Measurements from ENCODE around the gene IL1RAPL1.
"Not testable (repeated sequence)": the region's sequence is repeated elsewhere in the genome, so short reads cannot be mapped to it uniquely, and the experiment has no call there.

IL1RAPL1 gene

DNA sequence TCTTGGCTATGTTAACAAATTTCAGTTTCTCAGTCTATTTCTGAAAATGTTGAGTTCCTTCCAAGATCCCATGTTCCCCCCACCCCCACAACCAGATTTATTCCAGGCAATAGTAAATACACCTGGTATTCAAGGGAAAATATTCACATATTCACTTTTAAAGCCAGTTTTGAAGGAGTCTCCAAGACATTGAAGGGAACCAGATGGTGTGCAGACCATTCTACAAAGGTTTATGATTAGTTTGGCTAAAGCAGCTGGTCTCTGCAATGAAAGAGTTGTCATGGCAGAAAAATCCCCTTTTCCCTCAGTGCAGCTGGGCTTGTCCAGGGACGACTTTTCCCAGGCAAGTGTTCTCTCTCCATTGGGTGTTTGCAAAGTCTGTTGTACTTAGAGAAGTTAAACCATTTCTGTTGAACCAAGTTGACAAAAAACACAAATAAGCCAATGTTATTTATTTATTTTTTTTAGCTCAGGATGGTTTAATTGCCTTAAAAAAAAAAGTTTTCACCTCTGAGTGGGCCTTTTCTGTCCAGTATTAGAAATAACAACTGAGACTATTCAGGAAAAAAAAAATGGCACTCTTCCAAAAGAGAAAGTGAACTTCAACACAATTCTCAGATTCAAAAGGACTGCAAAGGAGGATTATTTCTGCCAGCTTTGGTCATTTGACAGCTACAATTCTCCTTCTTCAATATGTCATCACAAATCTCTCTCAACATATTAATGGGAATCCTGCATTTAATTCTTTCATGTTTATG is 410.6 kb downstream of the IL1RAPL1 start:
- DNase-seq: no peak

GRCh38 chrX:28998609-28999135 is 411.4 kb downstream of the IL1RAPL1 start:
- no peak for DNase-seq

DNA sequence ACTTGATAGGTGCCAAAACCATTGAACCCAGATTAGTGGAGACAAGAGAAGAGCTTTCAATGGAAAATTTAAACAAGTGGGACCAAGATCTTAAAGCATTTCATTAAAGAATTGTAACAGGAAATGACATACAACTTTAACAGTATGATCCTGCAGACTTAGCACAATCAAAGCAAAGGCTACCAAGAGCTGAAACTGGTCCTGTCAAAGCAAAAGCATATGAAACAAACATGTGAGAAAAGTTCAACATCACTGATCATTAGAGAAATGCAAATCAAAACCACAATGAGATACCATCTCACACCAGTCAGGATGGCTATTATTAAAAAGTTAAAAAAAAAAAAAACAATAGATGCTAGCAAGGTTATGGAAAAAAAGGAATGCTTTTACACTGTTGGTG is 425.6 kb downstream of the IL1RAPL1 start:
- DNase-seq: no peak

- DNase-seq: no peak
These were observed 436.0 kb downstream of the IL1RAPL1 start for GRCh38 chrX:29023207-29023606.

DNA sequence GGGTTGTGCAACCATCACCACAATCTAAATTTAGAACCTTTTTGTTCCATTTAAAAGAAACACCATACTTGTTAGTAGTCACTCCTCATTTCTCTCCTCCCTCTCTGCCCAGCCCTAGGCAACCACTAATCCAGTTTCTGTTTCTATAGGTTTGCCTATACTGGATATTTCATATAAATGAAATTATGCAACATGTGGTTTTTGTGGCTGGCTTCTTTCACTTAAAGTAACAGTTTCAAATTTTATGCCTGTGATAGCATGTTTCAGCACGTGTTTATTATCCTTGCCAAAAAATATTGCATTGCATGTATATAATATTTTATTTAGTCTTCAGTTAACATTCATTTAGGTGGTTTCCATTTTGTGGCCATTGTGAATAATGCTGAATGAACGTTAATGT is 437.6 kb downstream of the IL1RAPL1 start:
- DNase-seq: no peak

GRCh38 chrX:29039501-29039900 is 452.3 kb downstream of the IL1RAPL1 start:
- no peak for DNase-seq

- DNase-seq: no peak
These were observed 452.9 kb downstream of the IL1RAPL1 start for GRCh38 chrX:29040160-29040559.

GRCh38 chrX:29042341-29042740 is 455.1 kb downstream of the IL1RAPL1 start:
- no peak for DNase-seq

DNA sequence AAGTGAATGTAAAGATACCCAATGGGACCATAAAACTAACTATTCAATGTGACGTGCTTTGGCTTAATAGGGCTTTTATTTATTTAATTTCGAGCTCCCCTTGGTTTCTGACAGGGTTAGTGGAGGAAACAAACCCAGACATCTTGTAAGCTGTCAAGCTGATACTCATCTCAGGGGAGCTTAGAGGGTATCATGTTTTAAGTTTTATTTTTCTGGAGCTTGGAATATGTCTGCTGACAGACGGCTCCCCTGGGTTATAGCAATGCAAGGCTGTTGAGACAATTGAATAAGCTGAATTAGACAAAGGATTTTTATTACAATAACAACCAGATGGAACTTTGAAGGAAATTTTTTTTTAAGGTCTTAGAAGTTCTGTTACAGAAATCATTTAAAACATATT is 456.5 kb downstream of the IL1RAPL1 start:
- DNase-seq: no peak

- no peak for DNase-seq
These were observed 457.4 kb downstream of the IL1RAPL1 start for GRCh38 chrX:29044423-29045184.

GRCh38 chrX:29065477-29065876 is 478.2 kb downstream of the IL1RAPL1 start:
- DNase-seq: no peak

- no peak for DNase-seq
These were observed 479.3 kb downstream of the IL1RAPL1 start for GRCh38 chrX:29066516-29066915.

GRCh38 chrX:29067351-29067750 is 480.1 kb downstream of the IL1RAPL1 start:
- DNase-seq: no peak

GRCh38 chrX:29071525-29072320 is 484.5 kb downstream of the IL1RAPL1 start:
- no peak for DNase-seq

- no peak for DNase-seq
These were observed 495.3 kb downstream of the IL1RAPL1 start for GRCh38 chrX:29082558-29082957.

DNA sequence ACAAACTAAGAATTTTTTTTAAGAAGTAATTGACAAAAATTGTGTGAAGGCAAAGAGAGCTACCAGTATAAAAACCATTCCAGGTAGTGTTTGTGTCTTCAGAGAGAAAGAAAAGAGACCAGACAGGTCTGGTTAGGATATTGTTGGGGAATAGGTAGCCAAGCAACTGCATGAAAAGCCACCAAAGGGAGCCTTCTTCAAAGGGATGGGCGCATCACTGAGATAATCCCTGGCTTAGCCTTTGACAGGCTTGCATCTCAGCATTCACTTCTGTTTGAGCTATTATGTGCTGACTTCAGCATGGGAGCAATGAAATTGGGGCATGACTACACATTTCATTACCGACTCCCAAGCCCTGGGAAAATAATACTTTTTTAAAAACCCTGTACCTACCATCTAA is 496.6 kb downstream of the IL1RAPL1 start:
- DNase-seq: no peak

- DNase-seq: no peak
These were observed 503.6 kb downstream of the IL1RAPL1 start for GRCh38 chrX:29090811-29091210.

DNA sequence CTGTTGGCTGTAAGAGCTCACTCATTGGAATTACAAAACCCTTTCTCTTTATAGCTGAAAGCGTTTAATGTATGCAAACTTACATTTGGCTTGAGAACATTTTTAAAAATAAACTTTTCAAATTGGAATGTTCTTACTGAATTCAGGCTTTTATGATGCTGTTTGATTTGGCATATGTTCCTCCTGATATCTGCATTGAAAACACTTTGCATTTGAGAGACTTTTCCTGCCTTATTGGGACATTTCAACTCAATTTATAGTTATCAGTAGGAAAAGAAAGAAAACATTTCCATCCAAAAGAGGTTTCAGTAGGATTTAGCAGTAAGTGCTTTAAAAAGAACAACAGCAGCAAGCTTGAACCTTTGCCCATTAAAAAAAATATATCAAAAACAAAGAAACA is 520.0 kb downstream of the IL1RAPL1 start:
- DNase-seq: no peak

GRCh38 chrX:29110041-29110440 is 522.8 kb downstream of the IL1RAPL1 start:
- DNase-seq: no peak

GRCh38 chrX:29113221-29113620 is 526.0 kb downstream of the IL1RAPL1 start:
- DNase-seq: no peak

- not testable (repeated sequence) for DNase-seq
These were observed 535.6 kb downstream of the IL1RAPL1 start for GRCh38 chrX:29122817-29123216.

GRCh38 chrX:29130905-29131304 is 543.7 kb downstream of the IL1RAPL1 start:
- DNase-seq: no peak

DNA sequence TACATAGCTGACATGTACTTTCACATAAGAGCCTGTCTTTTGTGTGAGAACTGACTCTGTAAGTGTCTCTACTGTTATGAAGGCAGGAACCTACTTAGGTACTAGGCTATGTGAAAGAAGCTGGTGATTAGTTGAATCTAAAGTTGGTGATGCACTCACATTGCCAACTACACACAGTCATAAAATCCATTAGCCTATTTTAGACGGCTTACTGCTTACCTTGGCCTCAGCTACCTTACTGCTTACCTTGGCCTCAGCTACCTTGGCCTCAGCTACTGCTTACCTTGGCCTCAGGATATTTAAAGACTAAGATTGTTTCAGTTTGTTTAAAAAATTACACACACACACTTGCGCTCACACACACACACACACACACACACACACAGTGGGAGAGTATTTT is 549.7 kb downstream of the IL1RAPL1 start:
- DNase-seq: no peak

Measured in NCI-H748 treated with DMSO at 0.1 percent for 48 hours (cell line).